Measurements from ENCODE around the gene SEMA4D.

The SEMA4D gene

GRCh38 chr9:89418882-89419640 is 78.9 kb downstream of the SEMA4D start:
- TF ChIP-seq ZFX (IDR thresholded peaks at IDR 0.05; ENCODE audit: borderline replicate concordance), result no peak
- TF ChIP-seq CTCF (IDR thresholded peaks at IDR 0.05), result no peak
- H3K27ac ChIP-seq, result no peak overlapping the region

GRCh38 chr9:89418474-89418845 is 79.5 kb downstream of the SEMA4D start:
- H3K27ac ChIP-seq, result no peak overlapping the region

GRCh38 chr9:89417832-89418473 is 80.0 kb downstream of the SEMA4D start:
- TF ChIP-seq ZFX (IDR thresholded peaks at IDR 0.05; ENCODE audit: borderline replicate concordance) (no peak), CTCF (IDR thresholded peaks at IDR 0.05) (no peak)
- no peak overlapping the region for H3K27ac ChIP-seq

More at GRCh38 chr9:89418474-89418845, 79.5 kb downstream of the SEMA4D start:
- no peak for TF ChIP-seq CTCF (IDR thresholded peaks at IDR 0.05)
- TF ChIP-seq ZFX (IDR thresholded peaks at IDR 0.05; ENCODE audit: borderline replicate concordance), result no peak

GRCh38 chr9:89414670-89415324 is 83.1 kb downstream of the SEMA4D start:
- TF ChIP-seq CTCF (IDR thresholded peaks at IDR 0.05) (no peak), ZFX (IDR thresholded peaks at IDR 0.05; ENCODE audit: borderline replicate concordance) (no peak)
- no peak overlapping the region for H3K27ac ChIP-seq

GRCh38 chr9:89413963-89414638 is 83.8 kb downstream of the SEMA4D start:
- H3K27ac ChIP-seq, result no peak overlapping the region
- TF ChIP-seq CTCF (IDR thresholded peaks at IDR 0.05) (no peak), ZFX (IDR thresholded peaks at IDR 0.05; ENCODE audit: borderline replicate concordance) (no peak)

GRCh38 chr9:89412951-89413350 is 85.0 kb downstream of the SEMA4D start:
- no peak overlapping the region for H3K27ac ChIP-seq
- TF ChIP-seq ZFX (IDR thresholded peaks at IDR 0.05; ENCODE audit: borderline replicate concordance), result no peak
- no peak for TF ChIP-seq CTCF (IDR thresholded peaks at IDR 0.05)
